GM23338 (cell line): ENCODE results near the gene ADCY7. TPM values are rescaled to one million over a fixed set of nuclear protein-coding genes. Genes with fewer than 3 reads are reported as not detected.

Source experiments
- ATAC-seq: fragments of 200-7000 bp; cut with Tn5 transposase; 3 replicates; pipeline ENCODE4 v1.9.1; 2020
- DNase-seq: peaks from one replicate; pipeline ENCODE4 v3.0.0-alpha.2; 2015; ENCODE audit warnings: low spot score
- H2AFZ ChIP-seq: fragments of 200-600 bp; sonication (generic); 2 replicates; pipeline ENCODE4 v1.8.0; 2016; ENCODE audit warnings: antibody characterized with exemption, mild to moderate bottlenecking, moderate library complexity
- H3F3A ChIP-seq: fragments of 200-600 bp; sonication (generic); replicated peaks from 2 replicates; pipeline ENCODE4 v1.8.0; 2017; ENCODE audit warnings: antibody characterized with exemption, mixed run types, low read depth
- H3K27ac ChIP-seq: fragments of 200-600 bp; sonication (generic); 2 replicates; pipeline ENCODE4 v1.6.1; 2016; ENCODE audit warnings: low read depth
- H3K27me3 ChIP-seq: fragments of 200-600 bp; sonication (generic); 2 replicates; pipeline ENCODE4 v1.8.0; 2016; ENCODE audit warnings: mild to moderate bottlenecking, mixed run types, moderate library complexity; ENCODE audit not compliant: insufficient read depth
- H3K36me3 ChIP-seq: fragments of 200-600 bp; sonication (generic); 2 replicates; pipeline ENCODE4 v1.8.0; 2016; ENCODE audit warnings: mild to moderate bottlenecking; ENCODE audit not compliant: insufficient read depth
- H3K4me1 ChIP-seq: fragments of 200-600 bp; sonication (generic); 2 replicates; pipeline ENCODE4 v1.8.0; 2016; ENCODE audit warnings: mild to moderate bottlenecking, moderate library complexity; ENCODE audit not compliant: insufficient read depth
- H3K4me2 ChIP-seq: fragments of 200-600 bp; sonication (generic); 2 replicates; pipeline ENCODE4 v1.7.1; 2017; ENCODE audit warnings: mixed run types
- H3K4me3 ChIP-seq: fragments of 200-600 bp; sonication (generic); 2 replicates; pipeline ENCODE4 v1.6.1; 2016; ENCODE audit warnings: mixed run types
- H3K79me2 ChIP-seq: fragments of 200-600 bp; sonication (generic); replicated peaks from 2 replicates; pipeline ENCODE4 v1.8.0; 2017; ENCODE audit warnings: mild to moderate bottlenecking; ENCODE audit not compliant: insufficient read depth
- H3K9me2 ChIP-seq: fragments of 200-600 bp; sonication (generic); 2 replicates; pipeline ENCODE4 v1.8.0; 2017; ENCODE audit not compliant: insufficient read depth
- H4K20me1 ChIP-seq: fragments of 200-600 bp; sonication (generic); replicated peaks from 2 replicates; pipeline ENCODE4 v1.8.0; 2017; ENCODE audit warnings: mild to moderate bottlenecking; ENCODE audit not compliant: insufficient read depth
- H3K27ac Mint-ChIP-seq: 2 replicates; pipeline ENCODE4 v1.8.0; 2020; ENCODE audit warnings: inconsistent platforms, mild to moderate bottlenecking, moderate library complexity, mixed read lengths
- H3K27me3 Mint-ChIP-seq: 3 replicates; pipeline ENCODE4 v1.8.0; 2022; ENCODE audit warnings: low read depth, mild to moderate bottlenecking, moderate library complexity, mixed read lengths, inconsistent platforms; ENCODE audit not compliant: insufficient read depth, poor library complexity
- H3K36me3 Mint-ChIP-seq: 3 replicates; pipeline ENCODE4 v1.8.0; 2021; ENCODE audit warnings: low read depth, mild to moderate bottlenecking, inconsistent platforms, moderate library complexity, mixed read lengths
- H3K4me1 Mint-ChIP-seq: 3 replicates; pipeline ENCODE4 v1.8.0; 2020; ENCODE audit warnings: mild to moderate bottlenecking, inconsistent platforms, mixed read lengths
- H3K4me3 Mint-ChIP-seq: 3 replicates; pipeline ENCODE4 v1.8.0; 2021; ENCODE audit warnings: moderate library complexity, mild to moderate bottlenecking, inconsistent platforms, mixed read lengths
- H3K9me3 Mint-ChIP-seq: 3 replicates; pipeline ENCODE4 v1.8.0; 2020; ENCODE audit warnings: moderate library complexity, mild to moderate bottlenecking, inconsistent platforms, mixed read lengths
- CTCF ChIP-seq, 2 experiments: fragments of 200-600 bp in 1 of 2; sonication (generic) in 1 of 2; conservative IDR thresholded peaks; 2 replicates each; pipeline versions ENCODE4 v1.5.1 to v1.6.1; 2016 to 2017; ENCODE audit warnings: antibody characterized with exemption in 2 of 2, low read depth in 2 of 2, mild to moderate bottlenecking in 2 of 2, moderate library complexity in 1 of 2
- ETS1 ChIP-seq: IDR thresholded peaks from 2 replicates; pipeline ENCODE4 v1.6.1; 2016; ENCODE audit warnings: antibody characterized with exemption
- EZH2 ChIP-seq: fragments of 200-600 bp; sonication (generic); IDR thresholded peaks from one replicate; pipeline ENCODE4 v1.8.0; 2017; ENCODE audit warnings: antibody characterized with exemption, mild to moderate bottlenecking, low read depth; ENCODE audit not compliant: unreplicated experiment
- EZH2phosphoT487 ChIP-seq: fragments of 200-600 bp; sonication (generic); IDR thresholded peaks from one replicate; pipeline ENCODE4 v1.8.1; 2018; ENCODE audit warnings: antibody characterized with exemption; ENCODE audit not compliant: unreplicated experiment
- JUNB ChIP-seq: IDR thresholded peaks from one replicate; pipeline ENCODE4 v1.6.1; 2016; ENCODE audit warnings: antibody characterized with exemption; ENCODE audit not compliant: unreplicated experiment
- NANOG ChIP-seq: IDR thresholded peaks from 2 replicates; pipeline ENCODE4 v1.6.1; 2016; ENCODE audit warnings: antibody characterized with exemption, borderline replicate concordance
- POLR2AphosphoS5 ChIP-seq: IDR thresholded peaks from 2 replicates; pipeline ENCODE4 v1.6.1; 2016; ENCODE audit warnings: antibody characterized with exemption, low read depth
- REST ChIP-seq: IDR thresholded peaks from one replicate; pipeline ENCODE4 v1.6.1; 2018; ENCODE audit warnings: antibody characterized with exemption; ENCODE audit not compliant: unreplicated experiment
- STAT1 ChIP-seq: IDR thresholded peaks from one replicate; pipeline ENCODE4 v1.6.1; 2016; ENCODE audit warnings: antibody characterized with exemption; ENCODE audit not compliant: unreplicated experiment
- ZNF114 ChIP-seq: fragments of 250-450 bp; sonication (Bioruptor Pico); IDR thresholded peaks from 2 replicates; pipeline ENCODE4 v1.5.0; 2020; ENCODE audit warnings: mild to moderate bottlenecking, moderate library complexity
- ZNF462 ChIP-seq: fragments of 250-450 bp; sonication (Bioruptor Pico); IDR thresholded peaks from 2 replicates; pipeline ENCODE4 v1.5.0; 2020; ENCODE audit warnings: mild to moderate bottlenecking, moderate library complexity
- polyA plus RNA-seq: library from polyadenylated mRNA; unstranded; fragments of >200 nt; fragmentation: Nextera tagmentation; extraction: Ambion mirVana; gene quantifications from 2 replicates; pipeline ENCODE4 v1.2.1, GENCODE V29; 2016
- total RNA-seq: library from RNA; depleted of rRNA; stranded (reverse); fragments of >200 nt; shearing (Covaris generic); gene quantifications from 2 replicates; pipeline ENCODE4 v1.2.3, GENCODE V29; 2014

The ADCY7 gene
- total and polyA plus RNA-seq, 2 experiments from 2014 or later: 2.4 to 10.5 TPM

GRCh38 chr16:50299508-50300105 is 33.3 kb downstream of the ADCY7 start:
- no peaks in the 10 kb centered on the region for H3K36me3 ChIP-seq
- Mint-ChIP-seq H3K27ac (no peak overlapping the region), H3K4me3 (no peak overlapping the region), H3K4me1 (no peaks in the 10 kb centered on the region), H3K27me3 (peaks cover 2% of the 10 kb centered on the region), H3K36me3 (no peaks in the 10 kb centered on the region), H3K9me3 (no peaks in the 10 kb centered on the region; the same call in 2 of the 3 replicates)
- H3F3A ChIP-seq: no peaks in the 10 kb centered on the region
- no peaks in the 10 kb centered on the region for H3K27me3 ChIP-seq
- no peaks in the 10 kb centered on the region for H4K20me1 ChIP-seq
- H3K4me1 ChIP-seq: no peaks in the 10 kb centered on the region
- H3K79me2 ChIP-seq: no peaks in the 10 kb centered on the region
- H3K9me2 ChIP-seq: no peaks in the 10 kb centered on the region
- no peak overlapping the region for H3K27ac ChIP-seq
- ATAC-seq (no peak), DNase-seq (no peak)
- H3K4me2 ChIP-seq: no peak overlapping the region
- H2AFZ ChIP-seq: no peak overlapping the region
- TF ChIP-seq POLR2AphosphoS5: no peak
- no peak for TF ChIP-seq ETS1
- no peak for TF ChIP-seq NANOG
- TF ChIP-seq EZH2: no peak
- no peak for TF ChIP-seq REST
- no peak for TF ChIP-seq EZH2phosphoT487
- TF ChIP-seq ZNF114 (CRISPR knock-in tag): no peak
- no peak for TF ChIP-seq JUNB
- no peak for TF ChIP-seq ZNF462 (CRISPR knock-in tag)
- TF ChIP-seq STAT1: no peak
- no peak for TF ChIP-seq CTCF (conservative IDR thresholded peaks at IDR 0.05; ENCODE audit: low read depth in 2 of 2)
- no peak overlapping the region for H3K4me3 ChIP-seq
